ENCODE measurements around the gene GPR148. TPM values are rescaled to one million over a fixed set of nuclear protein-coding genes. Genes with fewer than 3 reads are reported as not detected.
A peak's percentile ranks its signal among the peaks of the same experiment; 100 is the strongest.
"Not testable (repeated sequence)": the region's sequence is repeated elsewhere in the genome, so short reads cannot be mapped to it uniquely, and the experiment has no call there.

Gene GPR148, protein sequence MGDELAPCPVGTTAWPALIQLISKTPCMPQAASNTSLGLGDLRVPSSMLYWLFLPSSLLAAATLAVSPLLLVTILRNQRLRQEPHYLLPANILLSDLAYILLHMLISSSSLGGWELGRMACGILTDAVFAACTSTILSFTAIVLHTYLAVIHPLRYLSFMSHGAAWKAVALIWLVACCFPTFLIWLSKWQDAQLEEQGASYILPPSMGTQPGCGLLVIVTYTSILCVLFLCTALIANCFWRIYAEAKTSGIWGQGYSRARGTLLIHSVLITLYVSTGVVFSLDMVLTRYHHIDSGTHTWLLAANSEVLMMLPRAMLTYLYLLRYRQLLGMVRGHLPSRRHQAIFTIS
- not detected for total RNA-seq
- long read RNA-seq = 0 reads

DNA sequence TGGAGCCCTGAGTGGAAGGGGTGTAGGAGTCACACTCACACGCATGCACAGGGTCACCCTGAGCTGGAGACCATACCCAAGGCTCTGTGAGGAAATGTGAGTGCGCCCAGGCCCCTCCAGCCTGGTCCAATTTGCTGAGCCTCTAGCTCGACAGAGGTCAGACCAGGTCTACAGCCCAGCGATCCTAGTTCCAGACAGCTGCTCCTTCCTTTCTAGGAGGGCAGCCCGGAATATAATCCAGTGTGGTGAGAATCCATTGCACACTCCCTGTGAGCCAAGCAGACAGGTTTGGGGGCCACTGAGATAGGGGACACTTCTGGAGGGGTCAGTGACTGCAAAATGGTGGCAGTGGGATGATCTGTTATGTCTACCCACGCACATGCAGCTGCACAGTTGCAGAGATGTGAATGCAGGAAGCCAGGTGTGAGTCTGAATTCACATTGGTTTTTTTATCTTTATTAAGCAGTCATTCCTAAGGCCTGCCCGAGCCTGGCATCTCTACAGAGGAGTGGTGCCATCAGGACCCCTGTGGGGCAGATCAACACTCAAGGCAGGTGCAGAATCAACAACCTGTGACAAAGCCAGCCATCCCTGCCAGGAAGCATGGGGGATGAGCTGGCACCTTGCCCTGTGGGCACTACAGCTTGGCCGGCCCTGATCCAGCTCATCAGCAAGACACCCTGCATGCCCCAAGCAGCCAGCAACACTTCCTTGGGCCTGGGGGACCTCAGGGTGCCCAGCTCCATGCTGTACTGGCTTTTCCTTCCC is at the start of gene GPR148:
TSS of gene GPR148 (plus strand) at position 522 of the 768 bp plus-strand sequence. CDS start at position 604, 82 bp downstream.
- intact Hi-C loops (cut with micrococcal nuclease) = no loop called here
- DNase-seq (no peak), ATAC-seq (no peak)

DNA sequence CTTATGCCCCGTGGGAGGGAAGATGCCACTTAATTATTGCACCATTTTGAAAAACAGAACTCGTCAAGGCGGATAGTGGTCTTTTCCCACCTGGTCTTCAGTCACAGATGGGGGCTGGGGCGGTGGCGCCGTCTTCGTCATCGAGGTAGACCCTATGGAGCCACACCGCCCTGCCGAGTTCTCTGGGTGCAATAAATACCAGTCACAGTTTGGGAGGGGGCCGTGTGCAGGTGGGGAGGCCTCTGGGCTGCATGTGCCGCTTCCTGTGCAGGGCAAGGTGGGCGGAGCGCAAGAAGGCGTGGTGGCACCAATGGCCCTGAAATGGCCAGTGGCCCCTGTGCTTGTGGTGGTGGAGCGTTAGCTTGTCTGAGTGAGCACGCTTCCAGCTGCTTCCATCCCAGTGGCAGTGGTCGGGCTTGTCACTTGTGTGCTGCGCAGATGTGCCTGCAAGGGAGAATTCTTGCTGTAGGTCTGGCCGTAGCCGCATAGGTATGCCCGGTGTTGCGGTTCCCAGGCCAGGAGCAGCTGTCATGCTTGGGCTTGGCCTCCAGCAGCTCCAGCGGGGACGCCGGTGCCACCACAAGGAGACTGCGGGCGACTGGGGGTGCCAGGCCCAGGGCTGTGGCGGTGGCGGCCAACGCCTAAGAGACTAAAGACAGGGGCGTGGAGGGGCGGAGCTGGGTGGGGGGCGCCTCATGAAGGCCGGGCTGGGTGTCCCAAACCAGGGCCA is 36.7 kb upstream of the GPR148 start:
- peak; percentile 61 for ATAC-seq
- DNase-seq; intact Hi-C loops (cut with micrococcal nuclease): not testable (repeated sequence)

DNA sequence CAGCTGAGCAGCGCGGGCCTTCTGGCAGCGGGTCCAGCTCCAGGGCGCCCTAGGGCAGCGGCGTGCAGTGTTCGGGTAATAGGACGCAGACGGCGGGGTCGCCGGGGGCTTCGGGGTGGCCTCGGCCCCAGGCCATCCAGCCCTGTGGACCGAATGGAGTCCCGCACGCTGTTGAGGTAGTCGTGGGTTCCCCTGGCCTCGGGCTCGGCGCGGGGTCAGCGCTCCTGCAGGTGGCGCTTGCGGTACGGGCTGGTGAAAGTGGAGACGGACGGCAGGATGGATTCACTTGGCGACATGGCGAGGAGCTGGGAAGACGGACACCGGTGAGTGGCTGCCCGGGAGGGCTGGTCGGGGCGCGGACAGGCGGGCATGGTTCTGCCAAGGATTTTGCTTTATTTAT is 35.4 kb upstream of the GPR148 start:
- intact Hi-C loops (cut with micrococcal nuclease) = not testable (repeated sequence)
- ATAC-seq (peak; percentile 64), DNase-seq (peak; percentile 38)

DNA sequence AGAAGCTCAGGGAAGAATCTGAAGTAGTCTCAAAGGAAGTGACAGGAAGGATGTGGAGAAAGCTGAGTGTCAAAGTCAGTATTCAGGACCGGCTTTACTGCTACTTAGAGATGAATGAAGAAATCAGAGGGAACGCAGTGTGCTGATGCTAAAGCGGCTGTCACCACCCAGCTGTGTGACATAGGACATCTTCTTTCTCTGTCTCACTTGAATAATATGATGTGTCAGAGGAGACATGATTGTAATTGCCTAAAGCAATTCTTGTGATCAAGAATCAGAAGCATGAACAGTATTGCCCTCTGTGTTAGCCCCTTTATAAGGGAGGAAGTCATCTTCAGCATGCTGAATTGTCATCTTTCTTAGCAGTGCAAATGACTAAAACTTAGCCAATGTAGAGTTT is 25.6 kb upstream of the GPR148 start:
- ATAC-seq; DNase-seq; intact Hi-C loops (cut with micrococcal nuclease): not testable (repeated sequence)

DNA sequence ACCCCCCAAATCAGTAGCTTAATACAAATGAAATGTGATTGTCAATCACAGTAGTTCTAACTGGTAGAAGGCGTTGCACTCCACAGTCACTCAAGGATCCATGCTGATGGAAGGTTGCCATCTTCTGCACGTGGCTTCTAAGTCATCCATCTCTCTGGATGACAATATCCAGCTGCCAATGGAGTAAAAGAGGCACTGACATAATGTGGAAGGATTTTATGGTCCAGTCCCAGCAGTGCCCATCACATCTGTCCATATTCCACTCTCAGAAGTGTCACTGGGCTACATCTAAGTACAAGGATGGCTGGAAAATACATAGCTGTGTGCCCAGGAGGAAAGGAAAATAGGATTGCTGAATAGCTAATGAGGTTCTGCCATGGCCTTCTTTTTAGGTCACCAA is 14.1 kb upstream of the GPR148 start:
- peak; percentile 61 for ATAC-seq
- DNase-seq; intact Hi-C loops (cut with micrococcal nuclease): not testable (repeated sequence)

DNA sequence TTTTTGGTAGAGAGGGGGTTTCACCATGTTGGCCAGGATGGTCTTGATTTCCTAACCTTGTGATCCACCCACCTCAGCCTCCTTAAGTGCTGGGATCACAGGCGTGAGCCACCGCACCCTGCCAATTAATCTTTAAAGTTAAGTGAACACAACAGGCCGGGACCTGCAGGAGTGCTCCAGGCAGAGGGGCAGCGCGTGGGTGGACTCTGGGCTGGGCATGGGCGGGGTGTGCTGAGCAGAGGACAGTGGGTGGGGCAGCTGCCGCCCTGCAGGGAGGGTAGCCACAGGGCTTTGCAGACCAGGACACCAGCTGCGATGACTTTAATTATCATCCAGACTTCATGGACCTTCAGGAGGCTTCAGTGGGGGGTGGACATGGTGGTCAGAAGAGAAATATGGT is 8.8 kb upstream of the GPR148 start:
- DNase-seq = no peak
- ATAC-seq = no peak
- intact Hi-C loops (cut with micrococcal nuclease) = no loop called here

DNA sequence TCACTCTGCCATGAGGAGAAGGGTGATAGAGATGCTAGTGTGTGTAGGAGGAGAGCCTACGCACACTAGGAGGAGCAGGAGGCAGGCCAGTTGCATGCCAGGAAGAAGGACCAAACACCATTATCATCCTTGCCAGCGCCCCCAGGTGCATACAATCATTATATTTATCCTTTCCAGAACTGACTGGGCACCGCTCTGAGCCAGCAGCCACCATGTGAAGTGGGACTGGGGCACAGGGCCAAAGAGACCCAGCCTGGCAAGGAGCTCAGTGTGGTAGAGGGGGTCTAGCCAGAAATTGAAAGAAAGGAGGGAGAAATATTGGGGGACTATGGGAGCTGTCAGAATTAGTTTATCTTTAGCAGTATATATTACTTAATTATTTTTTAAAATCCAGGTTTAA is 8.3 kb upstream of the GPR148 start:
- intact Hi-C loops (cut with micrococcal nuclease) = no loop called here
- no peak for ATAC-seq
- no peak for DNase-seq

DNA sequence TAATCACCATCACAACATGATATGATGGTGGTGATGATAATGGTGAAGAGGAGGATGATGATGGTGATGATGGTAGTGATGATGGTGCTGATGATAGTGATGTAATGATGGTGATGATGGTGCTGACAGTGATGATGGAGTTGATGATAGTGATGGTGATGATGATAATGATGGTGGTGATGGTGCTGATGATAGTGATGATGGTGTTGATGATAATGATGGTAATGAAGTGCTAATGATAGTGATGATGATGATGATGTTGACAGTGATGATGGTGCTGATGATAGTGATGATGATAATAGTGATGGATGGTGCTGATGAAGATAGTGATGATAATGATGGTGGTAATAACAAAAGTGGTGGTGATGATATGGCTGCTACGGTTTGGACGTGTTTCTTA is 4.4 kb upstream of the GPR148 start:
- ATAC-seq = no peak

DNA sequence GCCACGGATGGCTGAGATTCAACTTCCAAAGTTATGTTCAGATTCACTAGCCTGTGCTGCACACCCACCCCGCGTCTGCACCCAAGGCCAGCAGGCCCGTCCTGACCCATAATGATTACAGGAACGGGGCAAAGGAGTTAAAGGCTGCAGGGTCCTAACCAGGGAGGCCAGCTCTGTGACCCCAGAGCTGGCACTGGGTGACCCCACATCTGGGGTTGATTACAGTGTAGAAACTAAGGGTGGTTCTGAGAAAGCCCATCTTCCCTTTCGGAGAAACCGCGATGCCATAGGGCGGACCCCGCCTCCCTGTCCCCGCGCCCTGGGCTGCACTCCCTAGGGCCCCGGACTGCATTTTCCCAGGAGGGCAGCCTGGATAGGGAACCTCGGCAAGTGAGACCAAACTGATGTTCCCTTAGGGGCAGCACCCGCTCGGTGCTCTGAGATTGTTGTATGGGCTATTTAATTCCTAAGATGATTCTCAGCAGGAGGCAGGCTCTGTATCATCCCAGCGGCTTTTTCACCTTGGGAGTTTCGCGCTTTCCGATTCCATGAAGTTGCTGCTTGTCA is 2.2 kb upstream of the GPR148 start:
- DNase-seq = no peak
- ATAC-seq = no peak

More for the DNA sequence above, 4.4 kb upstream of the GPR148 start:
- intact Hi-C loops (cut with micrococcal nuclease) = no loop called here
- DNase-seq = no peak

DNA sequence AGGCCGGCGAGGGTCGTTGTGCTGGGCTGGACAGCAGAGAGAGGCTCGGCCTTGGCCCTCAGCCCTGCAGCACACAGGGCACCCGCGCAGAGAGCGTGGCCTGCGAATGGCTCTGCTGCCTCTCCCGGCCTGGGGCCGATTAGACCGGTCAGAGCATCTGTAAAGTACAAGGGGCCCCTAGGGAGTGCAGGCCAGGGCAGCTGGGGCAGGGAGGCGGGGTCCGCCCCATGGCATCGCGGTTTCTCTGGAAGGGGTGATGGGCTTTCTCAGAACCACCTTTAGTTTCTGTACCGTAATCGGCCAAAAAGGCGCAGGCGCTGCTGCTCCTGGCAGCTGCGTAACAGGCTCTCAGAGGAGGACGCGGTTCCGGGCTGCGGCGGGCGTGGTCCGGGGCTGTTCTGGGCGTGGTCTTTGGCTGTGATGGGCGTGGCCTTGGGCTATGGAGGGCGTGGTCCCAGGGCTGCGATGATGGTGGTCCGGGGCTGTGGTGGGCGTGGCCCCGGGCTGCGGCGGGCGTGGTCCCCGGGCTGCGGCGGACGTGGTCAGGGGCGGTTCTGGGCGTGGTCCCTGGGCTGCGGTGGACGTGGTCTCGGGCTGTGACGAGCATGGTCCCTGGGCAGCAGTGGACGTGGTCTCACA is 1.5 kb upstream of the GPR148 start:
- DNase-seq (peak; percentile 85), ATAC-seq (peak; percentile 97)
- intact Hi-C loops (cut with micrococcal nuclease) = no loop called here

More for the DNA sequence above, 2.2 kb upstream of the GPR148 start:
- intact Hi-C loops (cut with micrococcal nuclease) = no loop called here

DNA sequence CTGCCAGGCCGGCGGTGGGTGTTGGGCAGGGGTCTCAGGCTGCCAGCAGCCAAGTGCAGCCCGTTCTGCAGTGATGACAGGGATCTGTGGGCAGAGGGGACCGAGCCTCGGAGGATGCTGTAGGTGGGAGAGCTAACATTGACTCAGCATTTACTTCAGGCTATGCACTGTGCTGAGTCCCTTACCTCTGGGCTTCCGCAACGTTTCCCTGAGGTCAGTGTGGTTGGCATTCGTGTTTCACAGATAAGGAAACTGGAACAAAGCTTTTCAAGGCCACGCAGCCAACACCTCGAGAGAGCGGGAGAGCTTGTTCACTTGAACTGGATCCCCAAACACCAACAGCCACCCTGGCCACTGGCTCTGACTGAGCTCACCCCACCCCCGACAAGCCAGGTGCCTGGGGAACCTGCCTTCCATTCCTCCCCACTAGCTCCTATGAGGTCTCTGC is 839 bp upstream of the GPR148 start:
- intact Hi-C loops (cut with micrococcal nuclease) = no loop called here
- DNase-seq = no peak
- peak; percentile 63 for ATAC-seq

DNA sequence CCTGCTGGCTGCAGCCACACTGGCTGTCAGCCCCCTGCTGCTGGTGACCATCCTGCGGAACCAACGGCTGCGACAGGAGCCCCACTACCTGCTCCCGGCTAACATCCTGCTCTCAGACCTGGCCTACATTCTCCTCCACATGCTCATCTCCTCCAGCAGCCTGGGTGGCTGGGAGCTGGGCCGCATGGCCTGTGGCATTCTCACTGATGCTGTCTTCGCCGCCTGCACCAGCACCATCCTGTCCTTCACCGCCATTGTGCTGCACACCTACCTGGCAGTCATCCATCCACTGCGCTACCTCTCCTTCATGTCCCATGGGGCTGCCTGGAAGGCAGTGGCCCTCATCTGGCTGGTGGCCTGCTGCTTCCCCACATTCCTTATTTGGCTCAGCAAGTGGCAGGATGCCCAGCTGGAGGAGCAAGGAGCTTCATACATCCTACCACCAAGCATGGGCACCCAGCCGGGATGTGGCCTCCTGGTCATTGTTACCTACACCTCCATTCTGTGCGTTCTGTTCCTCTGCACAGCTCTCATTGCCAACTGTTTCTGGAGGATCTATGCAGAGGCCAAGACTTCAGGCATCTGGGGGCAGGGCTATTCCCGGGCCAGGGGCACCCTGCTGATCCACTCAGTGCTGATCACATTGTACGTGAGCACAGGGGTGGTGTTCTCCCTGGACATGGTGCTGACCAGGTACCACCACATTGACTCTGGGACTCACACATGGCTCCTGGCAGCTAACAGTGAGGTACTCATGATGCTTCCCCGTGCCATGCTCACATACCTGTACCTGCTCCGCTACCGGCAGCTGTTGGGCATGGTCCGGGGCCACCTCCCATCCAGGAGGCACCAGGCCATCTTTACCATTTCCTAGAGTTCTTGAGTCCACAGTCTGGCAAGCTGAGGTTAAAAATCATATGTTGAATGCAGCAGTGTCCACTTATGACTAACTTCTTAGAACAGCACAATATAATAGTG is 741 bp downstream of the GPR148 start:
- ATAC-seq (no peak), DNase-seq (no peak)
- intact Hi-C loops (cut with micrococcal nuclease) = no loop called here

DNA sequence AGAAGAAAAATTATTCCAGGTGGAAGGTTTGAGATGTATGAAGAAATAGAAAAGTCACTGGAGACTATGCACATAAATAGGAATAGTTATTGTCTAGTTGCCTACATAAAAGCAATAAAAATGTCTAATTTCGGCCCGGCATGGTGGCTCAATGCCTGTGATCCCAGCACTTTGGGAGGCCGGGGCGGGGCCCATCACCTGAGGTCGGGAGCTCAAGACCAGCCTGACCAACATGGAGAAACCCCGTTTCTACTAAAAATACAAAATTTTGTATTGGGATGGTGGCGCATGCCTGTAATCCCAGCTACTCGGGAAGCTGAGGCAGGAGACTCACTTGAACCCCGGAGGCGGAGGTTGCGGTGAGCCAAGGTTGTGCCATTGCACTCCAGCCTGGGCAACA is 3.4 kb downstream of the GPR148 start:
- ATAC-seq; intact Hi-C loops (cut with micrococcal nuclease); DNase-seq: not testable (repeated sequence)

DNA sequence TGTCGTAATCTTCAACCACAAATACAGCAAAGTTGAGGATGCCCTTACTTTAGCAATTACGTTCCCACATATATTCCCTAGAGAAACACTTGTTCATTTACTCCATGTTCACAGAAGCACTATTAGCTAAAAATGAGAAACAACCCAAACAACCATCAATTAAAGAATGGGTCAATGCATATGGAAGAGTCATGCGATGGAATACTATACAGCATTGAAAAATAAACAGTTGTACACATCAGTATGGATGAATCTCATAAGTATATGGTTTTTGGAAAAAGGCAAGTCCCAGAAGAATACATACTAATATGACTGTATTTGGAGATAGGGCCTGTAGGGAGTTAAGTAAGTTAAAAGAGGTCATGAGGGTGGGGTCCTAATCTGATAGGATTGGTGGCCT is 6.3 kb downstream of the GPR148 start:
- intact Hi-C loops (cut with micrococcal nuclease) = no loop called here
- ATAC-seq (no peak), DNase-seq (no peak)

DNA sequence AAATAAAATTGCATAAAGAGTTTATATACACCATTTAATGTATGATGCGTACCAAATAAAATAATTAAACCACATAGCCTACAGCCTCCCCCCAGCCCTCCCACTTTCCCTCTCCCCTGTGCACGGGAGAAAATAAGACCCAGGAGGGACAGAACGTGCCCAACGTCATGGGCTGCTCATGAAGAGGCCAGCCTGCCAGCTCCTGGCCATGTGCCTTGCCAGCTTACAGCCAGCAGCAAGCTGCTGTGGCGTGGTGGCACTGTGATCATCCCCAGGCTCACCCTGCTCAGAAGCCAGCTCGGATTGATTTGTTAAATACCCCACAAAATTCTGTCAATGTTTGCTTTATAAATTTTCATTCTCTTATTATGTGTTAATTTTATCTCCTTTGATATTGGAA is 7.6 kb downstream of the GPR148 start:
- ATAC-seq (peak; percentile 97), DNase-seq (peak; percentile 78)
- intact Hi-C loops (cut with micrococcal nuclease) = no loop called here

DNA sequence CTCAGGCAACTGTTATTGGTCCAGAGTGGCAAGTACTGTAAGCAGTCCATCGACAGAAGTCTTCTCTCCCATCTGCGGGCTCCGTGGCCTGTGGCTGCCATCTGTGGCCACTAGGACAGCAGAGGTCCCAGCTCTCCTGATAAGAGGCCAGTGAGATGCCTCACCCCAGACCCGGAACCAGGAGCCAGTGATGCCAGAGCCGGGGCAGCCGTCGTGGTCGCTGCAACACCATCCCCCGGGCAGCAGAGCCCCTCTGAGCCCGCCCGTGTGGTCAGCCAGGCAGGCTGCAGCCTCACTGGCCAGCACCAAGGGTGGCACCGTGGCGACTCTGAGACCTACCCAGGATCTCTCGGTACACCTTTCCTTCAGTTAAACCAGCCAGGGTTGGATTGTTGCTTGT is 8.7 kb downstream of the GPR148 start:
- no peak for ATAC-seq
- intact Hi-C loops (cut with micrococcal nuclease) = no loop called here
- no peak for DNase-seq

DNA sequence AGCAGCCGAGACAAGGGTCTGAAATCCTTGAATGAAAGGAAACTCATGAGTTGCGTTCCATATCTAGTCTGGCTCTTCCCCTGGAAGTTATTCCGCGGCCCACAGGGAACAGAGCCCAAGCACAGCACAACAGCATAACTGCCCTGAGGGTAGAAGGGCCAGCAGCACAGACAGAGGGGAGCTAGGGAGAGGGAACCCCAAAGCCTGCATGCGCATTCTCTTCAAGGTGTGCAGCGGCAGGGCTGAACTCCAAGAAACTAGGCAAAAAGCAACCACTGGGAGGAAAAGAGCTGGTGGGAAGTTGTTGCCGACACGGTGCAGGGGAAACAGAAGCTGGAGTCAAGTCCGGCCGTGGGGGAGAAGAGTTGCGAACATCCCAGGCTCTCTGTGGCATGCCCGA is 11.8 kb downstream of the GPR148 start:
- no peak for ATAC-seq
- intact Hi-C loops (cut with micrococcal nuclease) = no loop called here

DNA sequence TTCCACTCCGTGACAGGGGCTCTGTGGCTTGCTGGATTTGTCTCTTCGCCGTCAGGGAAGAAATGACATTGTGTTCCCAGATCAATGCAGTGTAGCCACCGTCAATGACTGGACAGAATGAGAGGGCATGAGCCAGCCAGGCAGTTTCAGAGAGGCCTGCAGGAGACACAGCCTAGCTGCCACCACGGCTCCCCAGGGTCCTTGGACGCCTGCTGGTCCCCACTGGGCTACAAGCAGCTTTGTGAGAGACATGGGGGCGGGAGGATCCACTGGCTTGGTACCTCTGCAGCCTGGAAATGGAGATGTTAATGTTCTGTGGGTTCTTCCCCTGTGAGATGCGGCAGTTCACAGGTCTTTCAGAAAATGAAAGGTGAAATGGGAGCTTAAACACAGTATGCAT is 14.4 kb downstream of the GPR148 start:
- intact Hi-C loops (cut with micrococcal nuclease) = no loop called here
- ATAC-seq (no peak), DNase-seq (no peak)

More for the DNA sequence above, 11.8 kb downstream of the GPR148 start:
- no peak for DNase-seq
